Ovary (tissue), 9 donors: ENCODE data around the gene FANCM. TPM values are rescaled to one million over a fixed set of nuclear protein-coding genes. Genes with fewer than 3 reads are reported as not detected.

Experiments used
- DNase-seq, 5 donors: peaks; one replicate each; pipeline ENCODE4 v3.0.0-alpha.2; 2019 to 2020
- H3K27ac ChIP-seq, 2 donors: fragments of 200-600 bp; one replicate each; pipeline versions ENCODE4 v1.5.1 to v1.8.0; 2019 to 2022
- H3K27me3 ChIP-seq: fragments of 200-600 bp; one replicate; pipeline ENCODE4 v1.8.0; 2022
- H3K36me3 ChIP-seq: fragments of 200-600 bp; sonication (generic); one replicate; pipeline ENCODE4 v1.5.1; 2019
- H3K4me1 ChIP-seq: one replicate; pipeline ENCODE4 v1.8.1; 2013; ENCODE audit warnings: mild to moderate bottlenecking, moderate library complexity; ENCODE audit not compliant: insufficient read depth
- H3K4me3 ChIP-seq: fragments of 200-600 bp; sonication (generic); one replicate; pipeline ENCODE4 v1.5.1; 2017
- H3K9me3 ChIP-seq, 2 donors: fragments of 200-600 bp in 1 of 2; sonication (generic) in 1 of 2; one replicate each; pipeline versions ENCODE4 v1.5.1 to v1.8.1; 2013 to 2019; ENCODE audit warnings: mild to moderate bottlenecking in 1 of 2, moderate library complexity in 1 of 2
- EP300 ChIP-seq: sonication (generic); formaldehyde crosslinking; IDR thresholded peaks from one replicate; pipeline ENCODE4 v1.6.1; 2017; ENCODE audit warnings: antibody characterized with exemption
- POLR2A ChIP-seq: fragments of 450-650 bp; IDR thresholded peaks from one replicate; pipeline ENCODE4 v1.6.1; 2017; ENCODE audit warnings: antibody characterized with exemption, mild to moderate bottlenecking, moderate library complexity
- WGBS, 3 donors: extraction: QIAGEN DNeasy Blood & Tissue Kit in 1 of 3; methylation state at CpG; one replicate each; pipeline versions ENCODE4 v1.1.5 to v1.1.7; 2013 to 2017; 5-methylcytosine and 5-hydroxymethylcytosine counted together
- intact Hi-C, 4 donors: fragments of 100-400 bp; cut with DNase I; formaldehyde crosslinking; loops; one replicate each; pipeline versions ENCODE4 v1.11.0 to v1.15.1; 2022 to 2023
- polyA plus RNA-seq, 2 donors: library from polyadenylated mRNA; stranded (reverse); fragments of 200-250 nt in 1 of 2; fragments of 350-450 nt in 1 of 2; fragmentation: Illumina TruSeq in 1 of 2; extraction: RNeasy Lipid Tissue Mini Kit (QIAGEN cat#74804) in 1 of 2; gene quantifications; one replicate each; pipeline ENCODE4 v1.2.3, GENCODE V29; 2013 to 2014
- small RNA-seq: library from RNA; depleted of rRNA; stranded (forward); fragments of <200 nt; gene quantifications from one replicate; pipeline ENCODE3, GENCODE V24; 2016
- total RNA-seq, 7 donors: library from RNA; depleted of rRNA in 2 of 7; stranded (reverse); fragments of >200 nt in 2 of 7; fragmentation: NEBNext Ultra II Directional in 3 of 7; extraction: Animal tissue kit (Norgen Biotek cat#: 25700) in 3 of 7; gene quantifications; one replicate each; pipeline versions ENCODE4 v1.1.0 to v1.2.4, GENCODE V29; 2016 to 2023
- TF ChIP-seq, protein P1 (sequence below), 3 donors: fragments of 450-650 bp in 2 of 3; fragments of 200-600 bp in 1 of 3; IDR thresholded peaks; one replicate each; pipeline versions ENCODE4 v1.5.1 to v1.8.0; 2016 to 2022; ENCODE audit warnings: antibody characterized with exemption in 3 of 3, mild to moderate bottlenecking in 1 of 3
- donor health status: DM: no; HTN: no; CAD: no; lungs with moderate emphysema.
- donor health status: DM: no; HTN: no; CAD: no.
- donor health status: Bipolar disorder and iron deficiency.
- donor health status: DM: yes; HTN: yes; CAD: no.
- donor health status: DM: no; HTN: no; CAD: no.
- donor health status: DM: yes; HTN: yes; CAD: no.

The FANCM gene
- total and polyA plus RNA-seq, 9 donors = 2.4 to 9.1 (median 5.0) TPM

DNA sequence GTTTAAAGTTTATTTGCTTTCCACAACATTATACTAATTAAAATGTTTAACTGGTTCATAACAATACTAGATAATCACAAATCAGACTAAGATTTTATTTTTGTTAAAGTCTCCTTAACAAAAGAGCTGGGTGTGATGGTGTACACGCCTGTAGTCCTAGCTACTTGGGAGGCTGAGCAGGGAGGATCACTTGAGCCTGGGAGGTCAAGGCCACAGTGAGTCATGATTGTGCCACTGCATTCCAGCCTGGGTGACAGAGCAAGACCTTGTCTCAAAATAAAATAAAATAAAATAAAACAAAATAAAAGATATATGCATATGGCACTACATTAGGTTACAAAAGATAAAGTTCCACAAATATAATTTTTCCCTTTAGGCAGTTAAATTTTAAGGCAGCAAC lies 111.7 kb downstream of the FANCM start:
- intact Hi-C loops = no loop called here
- Histone ChIP-seq H3K27ac (no peak overlapping the region), H3K4me1 (peaks cover 11% of the 10 kb centered on the region), H3K9me3 (no peaks in the 10 kb centered on the region), H3K27me3 (no peaks in the 10 kb centered on the region), H3K36me3 (no peaks in the 10 kb centered on the region), H3K4me3 (no peak overlapping the region)
- 75 to 88% (median 77%) methylated on average over 1 of the region's 1 CpG for WGBS, 3 donors
- DNase-seq = no peak
- TF ChIP-seq, protein P1, sequence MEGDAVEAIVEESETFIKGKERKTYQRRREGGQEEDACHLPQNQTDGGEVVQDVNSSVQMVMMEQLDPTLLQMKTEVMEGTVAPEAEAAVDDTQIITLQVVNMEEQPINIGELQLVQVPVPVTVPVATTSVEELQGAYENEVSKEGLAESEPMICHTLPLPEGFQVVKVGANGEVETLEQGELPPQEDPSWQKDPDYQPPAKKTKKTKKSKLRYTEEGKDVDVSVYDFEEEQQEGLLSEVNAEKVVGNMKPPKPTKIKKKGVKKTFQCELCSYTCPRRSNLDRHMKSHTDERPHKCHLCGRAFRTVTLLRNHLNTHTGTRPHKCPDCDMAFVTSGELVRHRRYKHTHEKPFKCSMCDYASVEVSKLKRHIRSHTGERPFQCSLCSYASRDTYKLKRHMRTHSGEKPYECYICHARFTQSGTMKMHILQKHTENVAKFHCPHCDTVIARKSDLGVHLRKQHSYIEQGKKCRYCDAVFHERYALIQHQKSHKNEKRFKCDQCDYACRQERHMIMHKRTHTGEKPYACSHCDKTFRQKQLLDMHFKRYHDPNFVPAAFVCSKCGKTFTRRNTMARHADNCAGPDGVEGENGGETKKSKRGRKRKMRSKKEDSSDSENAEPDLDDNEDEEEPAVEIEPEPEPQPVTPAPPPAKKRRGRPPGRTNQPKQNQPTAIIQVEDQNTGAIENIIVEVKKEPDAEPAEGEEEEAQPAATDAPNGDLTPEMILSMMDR (IDR thresholded peaks at IDR 0.05) = no peak
- TF ChIP-seq POLR2A (no peak), EP300 (no peak)

DNA sequence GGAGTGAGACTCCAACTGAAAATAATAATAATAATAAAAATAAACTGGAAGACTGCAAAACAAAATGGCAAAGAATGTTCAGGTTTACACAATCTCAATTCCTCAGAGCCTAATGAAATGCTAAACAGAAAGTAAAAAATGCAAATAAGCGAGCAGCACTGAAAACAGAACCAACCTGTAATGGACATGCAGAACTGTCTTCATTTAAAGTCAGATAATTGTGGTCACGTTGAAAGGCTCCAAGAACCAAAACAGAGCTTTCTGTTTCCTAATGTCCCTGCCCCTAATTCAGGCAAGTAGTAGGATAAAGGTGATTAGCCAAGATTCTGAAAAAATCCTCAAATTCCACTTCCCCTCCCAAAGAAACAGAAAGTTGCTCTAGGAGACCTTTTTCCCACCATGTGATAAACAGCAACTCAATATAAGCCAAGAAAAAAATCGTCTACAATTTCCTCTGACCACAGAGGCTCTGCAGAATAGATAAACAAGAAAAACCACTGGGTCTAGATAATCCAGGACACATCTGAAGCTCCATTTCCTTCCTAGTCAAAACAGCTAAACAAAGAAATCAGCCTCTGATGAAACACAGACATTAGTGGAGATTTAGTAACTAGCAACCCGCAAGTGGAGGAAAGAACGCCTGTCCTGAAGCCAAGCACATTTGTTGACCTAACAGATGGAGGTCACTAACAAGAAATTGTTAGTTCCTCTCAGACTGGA lies 114.3 kb downstream of the FANCM start:
- H3K4me1 ChIP-seq = peaks cover 11% of the 10 kb centered on the region
- DNase-seq = peak in 2 of 5 donors; percentile 20 to 42
- WGBS, 3 donors = 1 to 9% (median 1%) methylated on average over 5 of the region's 5 CpGs
- no peaks in the 10 kb centered on the region for H3K9me3 ChIP-seq
- intact Hi-C loops = loop anchor here in 2 of 4 donors (5.0 to 10.0 kb wide), 4 partner anchors 113 to 353 kb away; partner anchors contain the start of gene FANCM (in 1 of the 2)
- H3K27me3 ChIP-seq = no peaks in the 10 kb centered on the region
- H3K27ac ChIP-seq = peak overlapping the region in 1 of 2 donors; percentile 51
- TF ChIP-seq EP300 (no peak), POLR2A (no peak)
- TF ChIP-seq, protein P1 (IDR thresholded peaks at IDR 0.05) = no peak
- H3K4me3 ChIP-seq = peak overlapping the region; percentile 22
- H3K36me3 ChIP-seq = no peaks in the 10 kb centered on the region

Small RNAs within 50 kb of the gene (small RNA-seq; reads per million reads assigned to genes)
- gene RF00151 (0.15 reads per million), gene SNORD127 (6,604 reads per million, percentile 99 among the genes with 10 or more reads in this experiment)

Other genes starting within 250 kb of the FANCM start
- 10 to 100 TPM in 6 of 7 donors, 1 to 10 TPM in 1; 9.3 to 16.4 (median 15.6) TPM for gene KLHL28, start 174.0 kb upstream of the FANCM start, total RNA-seq
- gene KLHL28, start 174.0 kb upstream of the FANCM start, polyA plus RNA-seq = 1 to 10 TPM; 4.4 to 6.6 TPM
- gene TOGARAM1, start 173.7 kb upstream of the FANCM start, total RNA-seq = 10 to 100 TPM; 17.8 to 28.3 (median 21.8) TPM
- gene TOGARAM1, start 173.7 kb upstream of the FANCM start, polyA plus RNA-seq = 10 to 100 TPM in 1 of 2 donors, 1 to 10 TPM in 1; 8.4 to 18.4 TPM
- 10 to 100 TPM; 24.9 to 50.5 (median 41.1) TPM for gene PRPF39, start 51.8 kb upstream of the FANCM start, total RNA-seq
- gene PRPF39, start 51.8 kb upstream of the FANCM start, polyA plus RNA-seq = 10 to 100 TPM; 20.9 to 23.1 TPM
- gene FKBP3, start 1.4 kb upstream of the FANCM start, total RNA-seq = 10 to 100 TPM; 38.3 to 50.8 (median 43.5) TPM
- 10 to 100 TPM; 41.5 to 65.9 TPM for gene FKBP3, start 1.4 kb upstream of the FANCM start, polyA plus RNA-seq
- 10 to 100 TPM; 14.7 to 44.3 (median 20.8) TPM for gene MIS18BP1, start 117.3 kb downstream of the FANCM start, total RNA-seq
- 10 to 100 TPM; 12.5 to 14.5 TPM for gene MIS18BP1, start 117.3 kb downstream of the FANCM start, polyA plus RNA-seq